Stimulated activated CD4-positive, alpha-beta T cell treated with anti-CD3 and anti-CD28 coated beads, Interleukin-12 subunit alpha, Interleukin-12 subunit beta, amount 100 ng/mL, for 24 hours (primary cell): ENCODE measurements around the gene PAQR4.

Source experiments
- DNase-seq, 2 experiments: peaks; one replicate each; pipeline ENCODE4 v3.0.0-alpha.2; 2020; ENCODE audit warnings: low read depth in 2 of 2

Gene PAQR4

DNA sequence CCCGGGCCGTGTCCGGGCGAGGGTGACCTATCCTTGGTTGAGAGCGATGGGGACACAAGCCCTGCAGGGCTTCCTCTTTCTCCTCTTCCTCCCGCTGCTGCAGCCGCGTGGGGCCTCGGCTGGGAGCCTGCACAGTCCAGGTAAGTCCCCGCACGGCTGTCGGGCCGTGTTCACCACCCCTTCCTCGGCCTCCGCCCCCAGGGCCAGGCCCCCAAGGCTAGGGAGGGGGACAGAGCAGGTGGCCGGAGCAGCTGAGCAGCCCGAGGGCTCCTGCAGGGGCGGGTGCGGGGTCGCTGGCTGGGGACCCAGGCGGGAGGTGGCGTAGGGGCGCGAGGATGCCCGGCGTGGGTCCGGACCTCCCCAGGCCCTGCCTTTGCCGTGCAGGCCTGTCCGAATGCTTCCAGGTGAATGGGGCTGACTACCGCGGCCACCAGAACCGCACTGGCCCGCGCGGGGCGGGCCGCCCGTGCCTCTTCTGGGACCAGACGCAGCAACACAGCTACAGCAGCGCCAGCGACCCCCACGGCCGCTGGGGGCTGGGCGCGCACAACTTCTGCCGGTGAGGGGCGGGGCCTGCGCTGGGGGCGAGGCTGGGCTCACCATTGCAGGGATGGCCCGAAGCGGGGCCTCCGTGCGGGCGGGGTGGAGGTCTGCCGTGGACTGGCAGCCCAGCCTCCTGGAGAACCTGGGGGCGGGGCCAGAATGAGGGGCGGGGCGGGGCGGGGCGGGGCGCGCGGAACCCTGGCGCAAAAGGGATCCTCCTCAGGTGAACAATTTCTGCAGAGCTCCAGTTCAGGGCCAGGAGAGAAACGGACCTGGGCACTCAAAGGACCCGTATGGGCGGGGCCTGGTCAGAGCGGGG, 4.4 kb upstream of the PAQR4 start:
- peak in 1 of 2 experiments; percentile 57 for DNase-seq

DNA sequence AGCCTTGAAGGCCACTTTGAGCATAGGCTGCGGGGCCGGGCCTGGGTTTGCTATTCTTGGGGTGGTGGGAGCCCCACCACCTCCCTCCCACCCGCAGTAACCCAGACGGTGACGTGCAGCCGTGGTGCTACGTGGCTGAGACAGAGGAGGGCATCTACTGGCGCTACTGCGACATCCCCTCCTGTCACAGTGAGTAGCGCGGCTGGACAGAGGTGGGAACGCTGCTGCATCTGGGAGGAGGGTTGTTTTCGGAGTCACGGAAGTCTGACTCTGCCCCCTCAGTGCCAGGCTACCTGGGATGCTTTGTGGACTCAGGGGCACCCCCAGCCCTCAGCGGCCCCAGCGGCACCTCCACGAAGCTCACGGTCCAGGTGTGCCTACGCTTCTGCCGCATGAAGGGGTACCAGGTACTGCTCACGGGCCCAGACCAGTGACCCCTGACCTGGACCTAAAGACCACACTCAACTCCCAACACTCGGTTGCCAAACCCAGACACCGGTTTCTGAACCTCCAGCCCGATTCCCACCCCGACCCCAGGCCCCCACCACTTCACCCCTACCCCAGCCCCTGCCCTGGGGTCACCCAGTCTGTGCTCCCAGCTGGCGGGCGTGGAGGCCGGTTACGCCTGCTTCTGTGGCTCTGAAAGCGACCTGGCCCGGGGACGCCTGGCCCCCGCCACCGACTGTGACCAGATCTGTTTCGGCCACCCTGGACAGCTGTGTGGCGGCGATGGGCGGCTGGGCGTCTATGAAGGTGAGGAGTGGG, 2.9 kb upstream of the PAQR4 start:
- DNase-seq = no peak

DNA sequence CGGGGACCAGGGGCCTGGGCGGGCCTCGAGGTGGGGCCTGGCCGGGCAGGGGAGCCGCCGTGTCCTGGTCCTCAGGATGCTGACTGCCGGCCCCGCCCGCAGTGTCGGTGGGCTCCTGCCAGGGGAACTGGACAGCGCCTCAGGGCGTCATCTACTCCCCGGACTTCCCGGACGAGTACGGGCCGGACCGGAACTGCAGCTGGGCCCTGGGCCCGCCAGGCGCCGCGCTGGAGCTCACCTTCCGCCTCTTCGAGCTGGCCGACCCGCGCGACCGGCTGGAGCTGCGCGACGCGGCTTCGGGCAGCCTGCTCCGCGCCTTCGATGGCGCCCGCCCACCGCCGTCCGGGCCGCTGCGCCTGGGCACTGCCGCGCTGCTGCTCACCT, 2.3 kb upstream of the PAQR4 start:
- DNase-seq = no peak

DNA sequence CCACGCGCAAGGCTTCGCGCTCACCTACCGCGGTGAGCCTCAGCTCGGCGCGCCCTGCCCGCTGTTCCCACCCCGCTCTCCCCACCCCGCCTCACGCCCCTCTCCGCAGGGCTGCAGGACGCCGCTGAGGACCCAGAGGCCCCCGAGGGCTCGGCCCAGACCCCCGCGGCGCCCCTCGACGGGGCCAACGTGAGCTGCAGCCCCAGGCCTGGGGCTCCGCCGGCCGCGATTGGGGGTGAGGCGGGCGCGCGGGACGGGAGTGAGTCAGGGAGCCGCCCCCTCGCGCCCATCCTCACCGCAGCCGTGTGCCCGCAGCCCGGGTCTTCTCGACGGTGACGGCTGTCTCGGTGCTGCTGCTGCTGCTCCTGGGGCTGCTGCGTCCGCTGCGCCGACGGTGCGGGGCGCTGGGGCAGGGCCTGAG, 1.9 kb upstream of the PAQR4 start:
- no peak for DNase-seq

DNA sequence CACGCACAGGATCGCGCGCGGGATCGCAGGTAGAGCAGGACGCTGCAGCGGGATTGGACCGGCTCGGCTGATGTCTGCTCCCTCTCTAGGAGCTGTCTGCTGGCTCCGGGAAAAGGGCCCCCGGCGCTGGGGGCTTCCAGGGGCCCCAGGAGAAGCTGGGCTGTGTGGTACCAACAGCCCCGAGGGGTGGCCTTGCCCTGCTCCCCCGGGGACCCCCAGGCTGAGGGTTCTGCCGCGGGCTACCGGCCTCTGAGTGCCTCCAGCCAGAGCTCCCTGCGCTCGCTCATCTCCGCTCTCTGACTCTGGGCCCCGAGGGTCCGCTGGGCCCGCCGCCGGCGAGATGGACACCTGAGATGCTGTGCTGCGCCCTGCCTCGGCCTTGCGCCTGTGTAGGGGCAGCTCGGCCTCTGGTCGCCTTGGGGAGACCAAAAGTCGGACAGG, 1.4 kb upstream of the PAQR4 start:
- no peak for DNase-seq

DNA sequence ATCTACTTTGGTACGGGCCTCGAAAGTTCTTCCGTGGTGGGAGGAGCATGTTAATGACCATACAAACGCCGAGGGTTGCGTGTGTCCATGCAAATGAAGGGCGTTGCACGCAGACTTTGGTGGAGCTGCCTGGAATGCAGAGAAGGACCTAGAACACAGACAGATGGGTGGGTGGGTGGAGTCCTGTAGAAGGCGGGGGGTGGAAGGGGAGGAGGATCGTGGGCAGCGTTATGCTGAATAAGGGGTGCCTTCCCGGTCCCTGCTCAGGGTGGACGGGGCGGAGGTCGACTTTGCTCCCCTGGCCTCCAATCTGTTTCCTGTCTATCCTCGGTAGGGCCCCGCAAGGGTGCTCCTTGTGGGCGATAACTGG, 795 bp upstream of the PAQR4 start:
- DNase-seq = no peak

DNA sequence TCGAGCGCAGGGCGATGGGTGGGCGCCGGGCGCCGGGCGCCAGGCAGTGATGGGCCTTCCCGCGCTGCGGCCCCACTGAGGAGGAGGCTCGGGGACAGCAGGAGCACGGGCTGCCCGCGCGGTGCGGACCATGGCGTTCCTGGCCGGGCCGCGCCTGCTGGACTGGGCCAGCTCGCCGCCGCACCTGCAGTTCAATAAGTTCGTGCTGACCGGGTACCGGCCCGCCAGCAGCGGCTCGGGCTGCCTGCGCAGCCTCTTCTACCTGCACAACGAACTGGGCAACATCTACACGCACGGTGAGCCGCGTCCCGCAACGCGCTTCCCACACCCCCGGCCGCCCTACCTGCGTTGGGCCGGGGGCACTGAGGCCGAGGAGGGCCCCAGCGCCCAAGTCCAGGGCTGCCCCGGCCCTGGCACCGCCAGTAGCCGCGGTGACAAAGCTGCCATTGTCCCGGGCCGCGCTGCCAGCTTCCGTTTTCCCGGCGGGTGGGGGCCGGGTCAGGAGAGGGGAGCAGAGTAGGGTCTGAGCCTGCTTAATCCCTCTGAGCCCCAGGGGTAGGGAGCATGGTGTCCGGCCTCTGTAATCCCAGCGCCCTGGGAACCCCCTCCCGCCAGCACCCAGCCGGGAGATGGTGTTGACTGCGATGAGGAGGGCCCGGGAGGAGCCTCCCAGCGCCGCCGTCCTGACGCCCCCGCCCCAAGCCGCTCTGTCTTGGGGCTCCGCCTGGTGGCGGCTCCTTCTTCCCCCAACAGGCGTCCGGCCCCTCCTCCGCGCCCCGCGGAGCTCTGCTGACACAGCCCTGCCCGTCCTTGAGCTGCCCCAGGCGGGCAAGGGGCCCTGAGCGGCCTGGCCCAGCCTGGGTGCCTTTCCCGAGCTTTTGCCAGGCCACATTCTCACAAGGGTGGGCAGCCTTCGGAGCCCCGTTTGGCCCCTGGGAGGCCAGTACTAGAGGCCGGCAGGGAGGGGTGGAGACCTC, 685 bp downstream of the PAQR4 start:
- peak; percentile 58 to 76 for DNase-seq

DNA sequence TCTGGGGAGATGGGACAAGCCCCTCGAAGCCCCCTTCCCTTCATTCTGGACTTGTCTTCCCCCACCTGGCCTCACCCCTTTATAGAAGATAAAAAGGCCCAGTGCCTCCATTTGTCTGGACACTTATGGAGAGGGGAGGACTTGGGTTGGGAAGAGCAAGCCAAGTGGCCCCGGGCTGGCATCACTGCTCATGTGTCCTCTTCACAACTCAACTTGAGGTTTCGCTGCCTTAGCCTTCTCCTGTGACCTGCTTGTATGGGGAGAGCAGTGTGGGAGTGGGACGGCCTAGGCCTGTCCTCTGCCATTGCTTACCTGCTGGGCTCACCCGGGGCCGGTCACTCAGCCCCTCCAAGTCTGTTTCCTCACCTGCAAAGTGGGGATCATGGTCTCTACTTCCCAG, 1.4 kb downstream of the PAQR4 start:
- no peak for DNase-seq

DNA sequence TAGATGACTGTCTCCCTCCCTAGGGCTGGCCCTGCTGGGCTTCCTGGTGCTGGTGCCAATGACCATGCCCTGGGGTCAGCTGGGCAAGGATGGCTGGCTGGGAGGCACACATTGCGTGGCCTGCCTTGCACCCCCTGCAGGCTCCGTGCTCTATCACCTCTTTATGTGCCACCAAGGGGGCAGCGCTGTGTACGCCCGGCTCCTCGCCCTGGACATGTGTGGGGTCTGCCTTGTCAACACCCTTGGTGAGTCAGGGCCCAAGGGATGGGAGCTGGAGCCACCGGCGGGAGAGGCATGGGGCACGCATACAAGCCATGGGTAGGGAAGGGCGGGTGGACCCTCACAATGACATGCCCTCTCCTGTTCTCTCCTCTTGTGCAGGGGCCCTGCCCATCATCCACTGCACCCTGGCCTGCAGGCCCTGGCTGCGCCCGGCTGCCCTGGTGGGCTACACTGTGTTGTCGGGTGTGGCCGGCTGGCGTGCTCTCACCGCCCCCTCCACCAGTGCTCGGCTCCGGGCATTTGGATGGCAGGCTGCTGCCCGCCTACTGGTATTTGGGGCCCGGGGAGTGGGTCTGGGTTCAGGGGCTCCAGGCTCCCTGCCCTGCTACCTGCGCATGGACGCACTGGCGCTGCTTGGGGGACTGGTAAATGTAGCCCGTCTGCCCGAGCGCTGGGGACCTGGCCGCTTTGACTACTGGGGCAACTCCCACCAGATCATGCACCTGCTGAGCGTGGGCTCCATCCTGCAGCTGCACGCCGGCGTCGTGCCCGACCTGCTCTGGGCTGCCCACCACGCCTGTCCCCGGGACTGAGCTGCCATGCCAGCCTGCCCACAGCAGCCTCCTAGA, 2.2 kb downstream of the PAQR4 start:
- DNase-seq = no peak

DNA sequence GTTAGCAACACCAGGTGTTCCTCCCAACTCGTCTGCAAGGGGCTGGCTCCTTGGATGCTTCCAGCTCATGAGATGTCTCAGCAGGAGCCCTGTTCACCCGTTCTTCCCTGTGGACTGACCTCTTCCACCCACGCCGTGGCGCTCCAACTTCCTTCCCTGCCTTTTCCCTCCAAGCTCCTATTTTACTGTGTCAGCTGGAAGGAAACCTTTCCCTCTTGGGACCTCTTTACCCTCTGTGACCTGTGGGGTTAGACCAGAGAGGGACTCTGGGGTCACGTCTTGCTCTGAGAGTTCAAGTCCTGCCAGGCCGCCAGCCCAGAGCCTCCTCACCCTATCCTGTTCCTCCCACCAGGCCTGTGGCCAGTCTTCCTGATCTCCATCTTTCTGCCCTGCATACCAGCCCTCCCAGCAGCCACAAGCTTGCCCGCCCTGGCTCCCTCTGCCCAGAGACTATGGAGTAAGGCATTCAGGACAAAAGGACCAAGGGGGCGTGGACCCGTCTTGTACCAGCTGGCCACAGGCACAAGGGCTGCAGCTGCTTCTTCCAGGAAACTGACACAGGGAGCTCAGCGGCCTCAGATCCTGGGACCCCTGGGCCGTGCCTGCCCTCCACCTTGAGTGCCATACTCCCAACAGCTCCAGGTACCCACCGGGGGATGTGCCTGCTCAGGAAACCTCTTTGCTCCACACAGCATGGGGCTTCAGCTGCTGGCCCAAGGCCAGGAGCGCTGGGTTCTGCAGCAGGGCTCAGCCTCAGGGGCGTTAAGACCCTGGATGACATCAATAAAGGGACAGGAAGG, 3.0 kb downstream of the PAQR4 start:
- DNase-seq = no peak

DNA sequence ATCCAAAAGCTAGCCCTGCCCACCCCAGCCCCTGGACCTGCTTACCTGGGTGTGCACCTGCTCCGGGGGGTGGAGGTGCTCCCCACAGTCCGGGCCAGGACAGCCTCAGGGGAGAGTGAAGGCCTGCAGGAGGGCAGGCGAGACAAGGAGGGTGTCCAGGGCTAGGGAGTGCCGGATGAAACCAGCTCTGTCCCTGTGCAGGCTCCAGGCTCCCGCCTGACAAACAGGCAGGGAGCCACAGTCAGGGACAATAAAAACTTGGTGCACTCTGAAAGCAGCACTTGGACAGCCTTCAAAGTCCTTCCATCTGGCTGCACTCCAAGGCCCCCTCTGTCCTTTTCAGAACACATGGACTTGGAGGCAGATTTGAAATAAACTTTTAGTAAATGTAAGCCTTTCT, 3.9 kb downstream of the PAQR4 start:
- DNase-seq = no peak

DNA sequence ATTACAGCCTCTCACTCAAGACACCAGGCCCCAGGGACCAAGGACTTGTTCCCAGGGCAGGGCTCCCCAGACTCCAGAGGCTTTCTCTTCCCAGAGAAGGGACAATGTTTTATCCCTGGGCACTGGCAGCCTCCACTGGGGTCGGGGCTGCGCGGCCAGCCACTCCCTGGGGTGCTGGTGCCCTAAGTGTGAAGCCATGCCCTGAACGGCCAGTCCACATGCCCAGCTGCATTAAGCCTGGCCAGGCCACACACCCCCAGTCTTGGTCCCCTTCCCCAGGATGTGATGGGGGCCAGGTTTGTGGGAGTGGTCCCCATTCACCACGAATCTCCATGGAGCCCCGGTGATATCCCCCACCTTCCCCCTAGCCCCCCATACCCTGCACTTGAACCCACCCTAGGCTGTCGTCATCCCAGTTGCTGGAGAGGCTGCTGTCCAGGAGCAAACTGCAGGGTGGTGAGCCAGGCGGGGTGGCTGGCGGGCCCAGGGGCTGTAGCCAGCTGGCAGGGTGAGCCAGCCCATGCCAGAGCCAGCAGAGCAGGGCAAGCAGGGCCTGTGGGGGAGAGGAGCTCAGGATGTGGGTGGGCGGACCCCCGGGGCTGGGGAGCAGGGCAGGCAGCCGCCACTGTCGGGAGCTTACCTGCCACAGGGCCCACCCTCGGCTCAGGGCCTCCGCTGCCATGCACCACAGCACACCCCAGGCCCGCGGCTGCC, 4.6 kb downstream of the PAQR4 start:
- no peak for DNase-seq

DNA sequence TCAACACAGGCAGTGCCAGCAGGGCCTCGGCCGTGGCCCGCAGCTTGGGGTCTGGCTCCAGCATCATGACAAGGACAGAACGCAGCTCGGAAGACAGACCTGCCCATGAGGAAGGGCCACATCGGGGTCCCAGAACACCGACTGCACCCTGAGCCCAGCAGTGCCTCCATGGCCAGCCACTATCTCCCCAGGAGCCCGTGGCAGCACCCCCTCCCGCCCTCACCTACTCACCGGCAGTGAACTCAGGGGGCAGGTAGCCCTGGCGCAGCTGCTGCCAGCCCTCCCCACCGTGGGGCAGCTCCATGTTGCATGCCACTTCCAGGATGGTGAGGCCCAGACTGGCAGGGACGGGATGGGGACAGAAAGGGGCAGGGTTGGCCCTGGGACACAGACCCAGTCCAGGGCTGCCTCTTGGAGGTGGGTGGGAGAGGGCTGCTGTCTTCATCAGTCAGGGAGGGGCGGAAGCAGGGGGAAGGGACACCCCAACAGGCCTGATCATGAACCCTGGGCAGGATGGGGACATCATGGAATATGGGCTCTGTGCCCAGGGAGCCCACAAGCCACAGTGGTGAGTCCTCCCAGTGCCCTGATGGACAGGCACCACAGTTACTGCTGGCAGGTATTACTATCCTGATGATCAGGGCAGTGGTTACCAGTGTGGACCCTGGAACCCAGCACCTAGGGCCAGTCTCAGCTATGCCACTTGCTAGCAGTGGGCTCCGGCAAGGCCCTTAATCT, 5.3 kb downstream of the PAQR4 start:
- DNase-seq = no peak

DNA sequence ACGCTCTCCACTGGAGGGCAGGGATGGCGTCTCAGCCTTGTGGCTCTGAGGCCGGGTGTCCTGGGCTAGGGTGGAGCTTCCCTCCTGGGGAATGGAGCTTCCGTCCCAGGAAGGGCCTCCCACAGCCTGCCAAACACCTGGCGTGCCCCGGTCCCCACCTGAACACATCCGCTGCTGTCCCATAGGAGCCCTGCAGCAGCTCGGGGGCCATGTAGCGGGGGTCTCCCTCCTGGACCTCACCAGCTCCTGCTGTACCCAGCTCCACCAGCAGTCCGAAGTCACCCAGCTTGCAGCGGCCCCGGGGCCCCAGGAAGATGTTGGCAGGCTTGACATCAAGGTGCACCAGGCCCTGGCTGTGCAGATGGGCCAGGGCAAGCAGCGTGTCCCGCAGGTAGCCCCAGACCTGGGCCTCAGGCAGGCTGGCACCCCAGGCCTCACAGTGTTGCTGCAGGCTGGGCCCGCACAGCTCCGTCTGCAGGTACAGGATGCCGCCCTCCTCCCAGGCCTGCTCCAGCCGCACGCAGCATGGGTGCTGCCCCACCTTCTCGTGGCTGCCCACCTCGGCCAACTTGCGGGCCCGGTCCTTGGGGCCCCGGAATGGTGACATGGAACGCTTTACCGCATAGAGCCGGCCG, 6.1 kb downstream of the PAQR4 start:
- DNase-seq = no peak

DNA sequence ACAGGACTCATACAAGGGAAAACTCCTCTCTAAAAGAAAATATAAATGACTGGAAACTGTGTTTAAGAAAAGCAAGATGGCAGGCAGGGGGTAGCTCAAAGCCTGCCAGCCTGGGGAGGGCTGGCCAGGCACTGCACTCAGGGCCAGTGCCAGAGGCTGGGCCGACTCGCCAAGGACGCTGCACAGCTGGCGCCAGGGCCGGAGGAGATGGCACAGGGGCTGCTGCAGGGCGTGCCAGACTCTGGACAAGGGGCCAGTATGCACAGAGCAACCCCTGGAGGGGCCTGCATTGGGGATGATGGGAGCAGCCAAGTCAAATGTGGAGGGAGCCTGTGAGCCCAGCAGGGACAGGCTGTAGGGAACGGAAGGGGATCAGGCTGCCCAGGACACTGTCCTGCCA, 7.1 kb downstream of the PAQR4 start:
- DNase-seq = no peak

DNA sequence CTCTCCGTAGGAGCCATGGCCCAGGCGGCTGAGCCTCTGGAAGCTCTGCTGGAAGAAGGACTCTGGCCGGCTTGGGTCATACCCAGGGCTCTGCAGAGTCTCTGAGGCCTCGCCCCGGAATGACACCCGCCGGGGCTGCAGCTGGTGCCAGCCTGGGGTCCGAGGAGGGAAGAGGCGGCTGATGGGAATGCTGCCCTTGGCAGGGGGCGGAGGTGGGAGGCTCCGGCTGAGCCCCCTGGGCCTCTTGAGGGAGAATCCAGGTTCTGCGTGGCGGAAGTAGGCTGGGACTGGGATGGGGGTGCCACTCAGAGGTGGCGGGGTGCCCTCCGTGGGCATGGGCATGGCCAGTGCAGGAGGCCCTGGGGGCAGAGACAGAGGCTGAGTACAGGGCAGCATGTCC, 7.5 kb downstream of the PAQR4 start:
- no peak for DNase-seq

DNA sequence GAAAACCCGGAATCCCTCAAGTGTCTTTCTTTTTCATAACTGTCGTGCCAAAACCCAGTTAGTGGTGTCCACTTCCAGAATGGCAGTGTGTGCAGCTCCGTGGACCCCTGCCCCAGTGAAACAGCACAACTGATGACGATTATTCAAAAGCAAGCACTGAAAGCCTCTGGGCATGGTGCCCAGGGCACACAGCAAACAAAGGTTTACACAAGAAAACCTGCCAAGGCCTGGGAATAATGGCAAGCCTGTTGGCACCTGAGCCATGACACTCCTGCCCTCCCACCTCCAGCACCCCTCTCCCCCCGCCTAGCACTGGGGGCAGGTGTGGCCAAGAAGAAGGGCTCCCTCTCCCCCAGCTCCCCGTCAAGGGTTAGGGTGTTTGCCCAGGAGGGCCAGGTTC, 8.3 kb downstream of the PAQR4 start:
- no peak for DNase-seq

DNA sequence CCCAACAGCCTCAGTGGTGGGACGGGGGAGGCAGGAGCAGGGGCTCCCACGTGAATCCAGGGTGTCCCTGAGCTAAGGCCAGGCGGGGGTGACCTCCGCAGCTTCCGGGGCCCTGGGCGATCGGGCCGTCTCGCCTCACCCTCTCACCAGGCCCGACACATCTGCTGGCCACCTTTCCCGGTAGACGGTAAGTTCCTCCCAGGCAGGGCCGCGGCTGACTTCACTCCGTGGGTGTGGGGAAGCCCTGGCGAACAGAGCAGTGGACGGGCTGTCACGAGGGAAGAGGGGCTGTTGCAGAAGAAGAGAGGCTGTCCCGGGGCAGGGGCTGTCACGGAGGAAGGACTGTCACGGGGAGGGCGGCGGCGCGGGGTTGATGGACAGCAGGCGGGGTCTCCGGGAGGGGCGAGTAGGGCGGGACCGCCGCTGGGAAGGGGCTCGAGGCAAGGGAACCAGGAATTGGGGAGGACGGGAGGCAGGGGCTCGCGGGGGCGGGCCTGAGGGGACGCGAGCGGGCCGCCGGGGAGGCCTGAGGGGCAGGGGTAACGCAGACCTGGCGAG, 10.6 kb downstream of the PAQR4 start:
- no peak for DNase-seq
